IPS DF 6.9 (cell line): ENCODE data around the gene SRL.

ENCODE experiments used
- DNase-seq: peaks from one replicate; pipeline ENCODE4 v3.0.0-alpha.2; 2013; ENCODE audit warnings: low read depth, low spot score
- H3K27ac ChIP-seq: one replicate; pipeline ENCODE4 v1.5.1; 2013; ENCODE audit warnings: low read length, control low read depth
- H3K27me3 ChIP-seq: 2 replicates; pipeline ENCODE4 v1.6.1; 2013; ENCODE audit warnings: mild to moderate bottlenecking, low read length; ENCODE audit not compliant: control insufficient read depth, insufficient read depth
- H3K36me3 ChIP-seq: 2 replicates; pipeline ENCODE4 v1.6.1; 2013; ENCODE audit warnings: low read length; ENCODE audit not compliant: control insufficient read depth, insufficient read depth
- H3K4me1 ChIP-seq: 2 replicates; pipeline ENCODE4 v1.6.1; 2013; ENCODE audit warnings: low read length; ENCODE audit not compliant: control insufficient read depth, insufficient read depth
- H3K4me3 ChIP-seq: 2 replicates; pipeline ENCODE4 v1.5.1; 2013; ENCODE audit warnings: mild to moderate bottlenecking, low read length
- H3K9me3 ChIP-seq: 2 replicates; pipeline ENCODE4 v1.6.1; 2013; ENCODE audit warnings: low read length, inconsistent platforms; ENCODE audit not compliant: control insufficient read depth, insufficient read depth
- WGBS: extraction: QIAGEN DNeasy Blood & Tissue Kit; methylation state at CpG from one replicate; pipeline ENCODE4 v1.1.7; 2013; ENCODE audit warnings: mixed read lengths, missing lambda C conversion rate; ENCODE audit not compliant: insufficient read length, insufficient coverage; 5-methylcytosine and 5-hydroxymethylcytosine counted together

Gene SRL

DNA sequence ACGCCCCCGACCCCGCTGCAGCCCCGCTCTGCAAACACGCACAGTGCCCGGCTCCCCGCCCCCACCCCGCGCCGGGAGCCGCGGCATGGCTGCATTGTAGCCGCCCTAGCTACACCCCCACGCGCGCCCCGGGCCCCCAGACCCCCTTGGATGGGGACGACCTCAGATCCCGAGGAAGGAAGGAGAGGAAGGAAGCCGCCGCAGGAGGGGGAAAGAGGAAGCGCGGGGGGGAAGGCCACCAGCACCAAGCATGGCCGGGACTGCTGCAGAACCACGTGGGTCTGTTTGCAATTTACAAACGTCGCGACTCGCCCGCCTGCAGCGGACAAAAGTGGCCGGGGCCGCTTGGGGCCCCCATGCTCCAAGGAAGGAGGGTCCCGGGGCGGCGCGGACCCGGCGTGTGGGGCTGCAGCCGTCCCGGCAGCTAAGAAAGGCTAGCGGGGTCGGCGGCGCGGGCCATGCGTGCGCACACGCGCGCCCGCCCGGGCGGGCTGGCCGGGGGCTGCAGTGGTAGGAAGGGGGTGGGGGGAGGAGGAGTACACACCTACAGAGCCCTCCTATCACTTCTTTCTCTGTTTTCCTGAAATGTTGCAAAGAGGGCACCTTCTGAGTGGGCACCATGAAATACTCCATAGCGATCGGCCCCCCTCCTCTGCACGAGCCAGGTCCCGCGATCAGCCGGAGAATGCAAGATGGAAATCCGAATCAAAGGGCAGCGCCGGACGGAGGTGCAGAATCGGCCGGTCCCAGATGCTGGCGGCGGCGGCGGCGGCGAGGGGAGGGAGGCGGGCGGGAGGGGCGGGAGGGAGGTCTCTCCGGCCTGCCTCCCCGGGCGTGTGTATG, 30.5 kb upstream of the SRL start:
- no peaks in the 10 kb centered on the region for H3K27me3 ChIP-seq
- H3K27ac ChIP-seq = no peak overlapping the region
- WGBS = no CpG with 5 or more reads among the region's 79 CpGs
- H3K9me3 ChIP-seq = no peaks in the 10 kb centered on the region
- no peaks in the 10 kb centered on the region for H3K36me3 ChIP-seq
- no peak for DNase-seq
- peak overlapping the region; percentile 92 for H3K4me3 ChIP-seq
- no peaks in the 10 kb centered on the region for H3K4me1 ChIP-seq

DNA sequence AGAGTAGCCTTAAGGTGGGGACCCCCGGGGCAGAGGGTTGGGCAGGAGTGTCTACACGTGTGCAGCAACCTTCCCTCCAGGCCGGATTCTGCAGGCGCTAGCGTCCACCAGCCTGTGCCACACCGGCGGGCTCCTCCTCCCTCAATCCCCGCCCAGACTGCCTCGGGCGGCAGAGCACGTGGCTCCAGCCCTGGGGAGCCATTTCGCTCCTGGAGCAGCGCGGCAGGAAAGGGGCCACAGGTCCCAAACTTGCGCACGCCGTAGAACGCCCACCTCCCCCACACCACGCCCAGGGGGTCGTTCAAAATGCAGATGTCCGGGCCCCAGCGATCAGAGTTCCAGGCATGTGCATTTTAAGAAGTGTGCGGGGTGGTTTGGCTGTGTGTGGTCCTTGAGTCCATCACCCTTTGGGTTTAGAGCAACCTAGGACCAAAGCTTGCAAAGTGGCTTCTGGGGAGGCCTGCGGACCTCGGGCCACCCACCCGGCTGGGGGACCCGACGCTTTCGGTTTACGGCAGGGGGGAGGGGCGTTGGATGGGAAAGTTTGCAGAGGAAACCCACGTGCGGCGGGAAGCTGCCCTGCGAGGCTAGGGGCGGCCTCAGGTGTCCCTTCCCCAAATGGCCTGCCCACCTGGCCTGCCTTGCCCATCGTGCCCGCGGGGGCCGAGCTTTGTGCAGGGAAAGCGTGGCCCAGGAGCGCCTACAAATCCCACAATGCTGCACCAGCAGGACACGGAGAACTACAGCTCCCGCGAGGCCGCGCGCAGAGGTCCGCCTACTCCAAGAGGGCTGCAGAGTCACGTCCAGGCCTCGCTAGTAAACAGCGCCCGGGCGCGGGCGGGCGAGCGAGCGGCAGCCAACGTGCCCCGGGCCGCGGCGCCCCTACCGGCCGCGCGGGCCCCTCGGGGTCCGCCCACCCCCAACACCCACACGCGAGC, 29.6 kb upstream of the SRL start:
- WGBS = no CpG with 5 or more reads among the region's 72 CpGs
- no peaks in the 10 kb centered on the region for H3K9me3 ChIP-seq
- no peaks in the 10 kb centered on the region for H3K36me3 ChIP-seq
- H3K27ac ChIP-seq = no peak overlapping the region
- no peak for DNase-seq
- H3K27me3 ChIP-seq = no peaks in the 10 kb centered on the region
- H3K4me1 ChIP-seq = no peaks in the 10 kb centered on the region
- peak overlapping the region; percentile 92; the same call in 1 of the 2 replicates for H3K4me3 ChIP-seq

- WGBS = no CpG with 5 or more reads among the region's 7 CpGs
- no peaks in the 10 kb centered on the region for H3K9me3 ChIP-seq
- H3K27me3 ChIP-seq = no peaks in the 10 kb centered on the region
- no peaks in the 10 kb centered on the region for H3K4me1 ChIP-seq
- no peak for DNase-seq
- H3K4me3 ChIP-seq = no peak overlapping the region
- H3K27ac ChIP-seq = no peak overlapping the region
- no peaks in the 10 kb centered on the region for H3K36me3 ChIP-seq
Measured at GRCh38 chr16:4270595-4270994, 28.7 kb upstream of the SRL start.

DNA sequence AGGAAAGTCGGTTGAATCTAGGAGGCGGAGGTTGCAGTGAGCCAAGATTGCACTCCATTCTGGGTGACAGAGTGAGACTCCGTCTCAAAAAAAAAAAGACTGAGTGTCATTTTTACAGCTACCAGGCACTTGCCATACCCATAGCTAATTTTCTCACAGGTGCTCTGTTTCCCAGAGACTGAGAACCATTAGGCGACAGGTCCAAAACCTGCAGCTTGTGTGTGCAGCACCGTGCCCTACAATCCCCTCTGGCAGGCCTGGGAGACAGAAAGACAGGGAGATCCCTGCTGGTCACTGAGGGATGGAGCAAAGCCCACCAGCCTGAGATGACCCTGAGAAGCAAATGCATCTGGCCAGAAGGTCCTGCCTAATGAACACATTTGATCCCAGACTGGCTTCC, 28.2 kb upstream of the SRL start:
- no CpG with 5 or more reads among the region's 5 CpGs for WGBS
- Histone ChIP-seq H3K4me3 (no peak overlapping the region), H3K36me3 (no peaks in the 10 kb centered on the region), H3K9me3 (no peaks in the 10 kb centered on the region), H3K4me1 (no peaks in the 10 kb centered on the region), H3K27ac (no peak overlapping the region), H3K27me3 (no peaks in the 10 kb centered on the region)
- no peak for DNase-seq

GRCh38 chr16:4266372-4266771, 24.5 kb upstream of the SRL start:
- H3K4me1 ChIP-seq = peaks cover 4% of the 10 kb centered on the region; the same call in 1 of the 2 replicates
- no peak overlapping the region for H3K4me3 ChIP-seq
- H3K27ac ChIP-seq = no peak overlapping the region
- no peak for DNase-seq
- H3K27me3 ChIP-seq = no peaks in the 10 kb centered on the region
- peaks cover 7% of the 10 kb centered on the region; the same call in 1 of the 2 replicates for H3K36me3 ChIP-seq
- H3K9me3 ChIP-seq = no peaks in the 10 kb centered on the region
- no CpG with 5 or more reads among the region's 6 CpGs for WGBS

- Histone ChIP-seq H3K36me3 (peaks cover 7% of the 10 kb centered on the region), H3K27me3 (no peaks in the 10 kb centered on the region), H3K9me3 (no peaks in the 10 kb centered on the region), H3K4me3 (no peak overlapping the region), H3K27ac (no peak overlapping the region), H3K4me1 (peaks cover 4% of the 10 kb centered on the region; the same call in 1 of the 2 replicates)
- no CpG with 5 or more reads among the region's 7 CpGs for WGBS
- DNase-seq = no peak
Measured at GRCh38 chr16:4265676-4266075, 23.8 kb upstream of the SRL start.

DNA sequence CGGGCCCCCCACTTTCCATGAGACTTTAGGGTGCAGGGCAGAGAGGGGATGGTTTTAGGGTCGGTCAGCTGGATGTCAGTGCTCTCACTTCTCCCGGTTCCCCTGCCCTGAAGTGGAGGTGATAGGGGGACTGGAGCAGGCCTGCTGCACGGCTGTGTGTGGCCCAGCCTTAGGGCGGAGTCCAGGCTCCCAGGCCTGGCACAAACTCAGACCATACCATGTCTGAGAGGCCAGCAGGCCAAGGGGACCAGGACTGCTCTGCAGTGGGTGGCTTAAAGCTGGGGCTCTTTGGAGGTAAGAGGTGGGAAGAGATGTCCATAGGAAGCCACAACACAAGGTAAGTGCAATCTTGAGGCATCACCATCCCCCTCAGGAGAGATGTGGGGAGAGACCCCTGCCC, 22.7 kb upstream of the SRL start:
- Histone ChIP-seq H3K4me1 (peaks cover 4% of the 10 kb centered on the region; the same call in 1 of the 2 replicates), H3K27me3 (no peaks in the 10 kb centered on the region), H3K27ac (no peak overlapping the region), H3K4me3 (no peak overlapping the region), H3K36me3 (peaks cover 13% of the 10 kb centered on the region), H3K9me3 (no peaks in the 10 kb centered on the region)
- no peak for DNase-seq
- WGBS = no CpG with 5 or more reads among the region's 5 CpGs

DNA sequence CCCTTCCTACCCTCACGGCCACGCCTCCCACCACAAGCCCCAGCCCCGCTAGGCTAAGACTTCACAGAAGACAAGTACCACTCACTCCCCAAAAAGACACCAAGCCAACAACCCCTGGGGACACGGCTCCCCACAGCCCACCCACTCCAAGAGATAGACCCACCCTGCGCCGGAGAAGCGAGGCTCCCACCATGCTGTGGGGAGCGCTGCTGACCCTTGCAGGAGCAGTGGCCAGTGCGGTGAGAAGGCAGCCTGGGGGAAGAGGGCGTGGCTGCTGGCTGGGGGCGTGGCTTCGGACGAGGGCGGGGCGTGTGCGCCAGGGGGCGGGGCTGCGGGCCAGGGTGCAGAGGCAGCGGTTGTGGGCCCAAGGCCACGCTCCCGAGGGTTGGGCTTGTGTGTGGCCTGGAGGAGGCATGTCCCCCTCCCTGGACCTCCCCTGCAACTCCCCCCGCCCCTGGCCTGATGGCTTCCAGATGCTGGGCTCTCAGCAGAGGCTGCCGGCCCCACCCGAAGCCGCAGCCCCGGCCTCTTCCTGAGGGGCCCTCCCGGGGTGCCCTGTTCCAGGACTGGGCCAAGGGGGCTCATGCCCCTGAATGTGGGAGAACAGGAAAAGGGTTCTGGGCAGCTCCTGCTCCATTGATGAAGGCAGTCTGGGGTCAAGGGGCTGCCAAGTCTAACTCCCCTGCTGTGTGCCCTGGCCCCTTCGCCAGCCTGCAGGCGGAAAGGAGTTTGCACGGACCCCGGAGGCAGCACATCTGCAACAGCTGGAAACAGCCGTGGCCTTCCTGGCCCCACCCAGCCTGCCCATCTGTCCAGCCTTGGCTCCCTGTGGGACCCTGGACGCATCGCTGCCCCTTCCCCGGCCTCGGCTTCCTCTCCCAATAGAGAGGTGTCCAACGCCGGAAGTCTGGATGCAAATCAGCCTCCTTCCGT, 21.9 kb upstream of the SRL start:
- no peaks in the 10 kb centered on the region for H3K9me3 ChIP-seq
- DNase-seq = no peak
- no peaks in the 10 kb centered on the region for H3K27me3 ChIP-seq
- H3K4me1 ChIP-seq = peaks cover 4% of the 10 kb centered on the region; the same call in 1 of the 2 replicates
- H3K36me3 ChIP-seq = peaks cover 13% of the 10 kb centered on the region
- H3K4me3 ChIP-seq = no peak overlapping the region
- no CpG with 5 or more reads among the region's 39 CpGs for WGBS
- no peak overlapping the region for H3K27ac ChIP-seq

DNA sequence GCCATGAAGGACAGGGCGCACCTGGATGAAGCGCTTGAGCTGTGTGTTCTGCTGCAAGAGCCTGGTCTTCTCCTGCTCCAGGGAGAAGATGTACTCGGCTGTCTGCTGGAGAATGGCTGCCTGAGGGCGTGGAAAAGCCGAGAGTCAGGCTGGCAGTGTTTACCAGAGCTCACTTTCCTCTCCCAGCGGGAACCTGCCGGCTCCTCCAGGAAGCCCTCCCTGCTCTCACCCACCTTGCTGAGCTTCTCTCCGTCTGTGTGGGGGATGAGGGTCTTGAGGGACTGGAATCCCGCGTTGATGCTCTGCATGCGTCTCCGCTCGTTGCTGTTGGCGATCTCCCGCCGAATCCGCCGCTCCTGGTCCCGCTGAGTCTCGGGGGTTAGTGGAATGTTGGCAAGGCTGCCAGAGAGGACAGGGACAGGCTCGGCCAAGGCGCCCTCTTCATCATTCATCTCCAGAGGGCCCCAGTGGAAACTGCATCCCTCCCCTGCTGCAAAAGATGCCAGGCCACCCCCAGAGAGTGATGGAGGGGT, 20.5 kb upstream of the SRL start:
- Histone ChIP-seq H3K36me3 (peaks cover 16% of the 10 kb centered on the region), H3K27me3 (no peaks in the 10 kb centered on the region), H3K4me3 (no peak overlapping the region), H3K27ac (no peak overlapping the region), H3K4me1 (peaks cover 4% of the 10 kb centered on the region; the same call in 1 of the 2 replicates), H3K9me3 (no peaks in the 10 kb centered on the region)
- no peak for DNase-seq
- WGBS = no CpG with 5 or more reads among the region's 22 CpGs
